Endothelial cell of umbilical vein (primary cell): ENCODE measurements around the gene CASP2. TPM values are rescaled to one million over a fixed set of nuclear protein-coding genes. Genes with fewer than 3 reads are reported as not detected.

ENCODE experiments used
- BruUV-seq: library from RNA; stranded (reverse); fragments of 400-500 nt; replicated peaks from 2 replicates; lab custom pipeline; 2021; lab: Mats Ljungman, UMichigan
- CTCF ChIA-PET: fragments of 300-600, 350-600 bp; sonication (Branson Sonifier 250); formaldehyde crosslinking; loops from one replicate; lab custom pipeline; 2021; ENCODE audit warnings: antibody characterized with exemption, inconsistent platforms; lab: Charles Lee
- POLR2A ChIA-PET: fragments of 300-600, 350-600 bp; sonication (Branson Sonifier 250); formaldehyde crosslinking; loops from one replicate; lab custom pipeline; 2021; ENCODE audit warnings: antibody characterized with exemption, inconsistent platforms; lab: Charles Lee
- DNase-seq: peaks from one replicate; pipeline ENCODE4 v3.0.0-alpha.2; 2011; ENCODE audit warnings: low read depth, low spot score
- FAIRE-seq: peaks from 2 replicates; lab custom pipeline; 2011; peaks lifted over from hg19 to GRCh38; lab: Jason Lieb, UNC
- H2AFZ ChIP-seq: 2 replicates; pipeline ENCODE4 v1.6.0; 2012; ENCODE audit warnings: low read depth, low read length, control low read depth, inconsistent platforms
- H3K27ac ChIP-seq: 2 replicates; pipeline ENCODE4 v1.5.1; 2011; ENCODE audit warnings: low read depth, mild to moderate bottlenecking, control low read depth, low read length, moderate library complexity; ENCODE audit not compliant: insufficient read depth
- H3K27me3 ChIP-seq, 2 experiments: 2 replicates each; pipeline versions ENCODE4 v1.6.0 to v1.6.1; 2011; ENCODE audit warnings: low read length in 2 of 2, mixed read lengths in 1 of 2; ENCODE audit not compliant: control insufficient read depth in 2 of 2, insufficient read depth in 2 of 2
- H3K36me3 ChIP-seq, 2 experiments: 2 replicates in 1 of 2; 3 replicates in 1 of 2; pipeline ENCODE4 v1.5.1; 2011; ENCODE audit warnings: low read length in 2 of 2, mild to moderate bottlenecking in 1 of 2, moderate library complexity in 1 of 2; ENCODE audit not compliant: control insufficient read depth in 2 of 2, insufficient read depth in 2 of 2; ENCODE audit errors: extremely low read depth in 1 of 2
- H3K4me1 ChIP-seq: 3 replicates; pipeline ENCODE4 v1.5.1; 2011; ENCODE audit warnings: mild to moderate bottlenecking, low read length; ENCODE audit not compliant: control insufficient read depth, insufficient read depth; ENCODE audit errors: extremely low read depth
- H3K4me2 ChIP-seq: 2 replicates; pipeline ENCODE4 v1.6.1; 2011; ENCODE audit warnings: low read length, control low read depth, mixed read lengths; ENCODE audit not compliant: insufficient read depth
- H3K4me3 ChIP-seq, 3 experiments: fragments of 200-600 bp in 1 of 3; sonication (generic), shearing (Covaris generic) in 1 of 3; replicated peaks in 1 of 3; 2 replicates each; pipeline ENCODE4 v1.5.1; 2011 to 2016; ENCODE audit warnings: control low read depth in 3 of 3, low read length in 3 of 3, mild to moderate bottlenecking in 2 of 3, inconsistent platforms in 1 of 3, low read depth in 1 of 3, moderate library complexity in 1 of 3; ENCODE audit not compliant: insufficient read depth in 1 of 3
- H3K79me2 ChIP-seq: 2 replicates; pipeline ENCODE4 v1.6.0; 2012; ENCODE audit warnings: low read length, inconsistent platforms; ENCODE audit not compliant: control insufficient read depth, insufficient read depth
- H3K9ac ChIP-seq: replicated peaks from 2 replicates; pipeline ENCODE3; 2011; ENCODE audit warnings: low read length, control low read depth; ENCODE audit not compliant: insufficient read depth; ENCODE audit errors: extremely low read depth
- H3K9me1 ChIP-seq: replicated peaks from 3 replicates; pipeline ENCODE4 v1.6.0; 2011; ENCODE audit warnings: mild to moderate bottlenecking, low read length; ENCODE audit not compliant: control insufficient read depth, insufficient read depth; ENCODE audit errors: extremely low read depth
- H3K9me3 ChIP-seq: replicated peaks from 2 replicates; pipeline ENCODE4 v1.5.1; 2012; ENCODE audit warnings: low read length, inconsistent platforms; ENCODE audit not compliant: control insufficient read depth, insufficient read depth
- H4K20me1 ChIP-seq: replicated peaks from 2 replicates; pipeline ENCODE3; 2011; ENCODE audit warnings: mild to moderate bottlenecking, low read length; ENCODE audit not compliant: control insufficient read depth, insufficient read depth; ENCODE audit errors: extremely low read depth
- EZH2 ChIP-seq: IDR thresholded peaks from 2 replicates; pipeline ENCODE4 v1.6.1; 2012; ENCODE audit warnings: borderline replicate concordance, low read depth, mild to moderate bottlenecking, moderate library complexity, low read length, inconsistent platforms; ENCODE audit not compliant: severe bottlenecking
- FOS ChIP-seq: IDR thresholded peaks from 2 replicates; pipeline ENCODE4 v1.6.1; 2011; ENCODE audit warnings: mild to moderate bottlenecking, low read length, moderate library complexity, borderline replicate concordance; ENCODE audit not compliant: insufficient read depth
- GATA2 ChIP-seq: IDR thresholded peaks from 2 replicates; pipeline ENCODE4 v1.7.0; 2011; ENCODE audit warnings: low read depth, mild to moderate bottlenecking, moderate library complexity, mixed read lengths, low read length; ENCODE audit not compliant: insufficient read length, insufficient read depth
- JUN ChIP-seq: IDR thresholded peaks from 2 replicates; pipeline ENCODE4 v1.6.1; 2011; ENCODE audit warnings: borderline replicate concordance, low read depth; ENCODE audit not compliant: insufficient read length, insufficient read depth
- MYC ChIP-seq: IDR thresholded peaks from one replicate; pipeline ENCODE4 v1.6.1; 2011; ENCODE audit warnings: mild to moderate bottlenecking, low read depth, low read length
- POLR2A ChIP-seq: IDR thresholded peaks from 2 replicates; pipeline ENCODE4 v1.6.1; 2012; ENCODE audit warnings: low read depth, mild to moderate bottlenecking, control low read depth, low read length
- POLR2AphosphoS5 ChIP-seq: IDR thresholded peaks from 2 replicates; pipeline ENCODE4 v1.6.1; 2012; ENCODE audit warnings: low read depth, mild to moderate bottlenecking, control low read depth, low read length, moderate library complexity; ENCODE audit not compliant: insufficient read depth
- dilution Hi-C: fragments of 300-500 bp; cut with MboI; formaldehyde crosslinking; loops from one replicate; pipeline ENCODE4 v1.15.0; 2019; ENCODE audit warnings: low sequenced_read_pairs; ENCODE audit not compliant: extremely low pct_ligation_motif_present
- intact Hi-C: fragments of 100-400 bp; cut with micrococcal nuclease; formaldehyde crosslinking; loops from one replicate; pipeline ENCODE4 v1.10.0; 2022
- polyA plus RNA-seq, 4 experiments: library from polyadenylated mRNA; depleted of rRNA in 3 of 4; stranded (reverse) in 3 of 4; unstranded in 1 of 4; fragments of >200 nt; gene quantifications; 2 replicates each; pipeline versions ENCODE4 v1.2.1 to v1.2.3, GENCODE V29; 2011 to 2012; ENCODE audit warnings: missing spikeins in 1 of 4
- total RNA-seq: library from RNA; stranded (reverse); gene quantifications from 2 replicates; pipeline ENCODE4 v1.2.3, GENCODE V29; 2021
- TF ChIP-seq, protein P1 (sequence below): IDR thresholded peaks from 2 replicates; pipeline ENCODE4 v1.6.1; 2011; ENCODE audit not compliant: insufficient read depth, insufficient read length
- TF ChIP-seq, protein P2 (sequence below), 2 donors: IDR thresholded peaks; 1 replicate in 1 of 2; 2 replicates in 1 of 2; pipeline ENCODE4 v1.5.1; 2011; ENCODE audit warnings: low read length in 2 of 2, mild to moderate bottlenecking in 2 of 2, moderate library complexity in 2 of 2, control low read depth in 1 of 2, inconsistent platforms in 1 of 2, low read depth in 1 of 2; ENCODE audit not compliant: insufficient read depth in 1 of 2; ENCODE audit errors: extremely low read depth in 1 of 2

The CASP2 gene
- total and polyA plus RNA-seq, 2 donors (not counting 3 experiments of a cell fraction or from before 2014, with no cell fraction given) = 36.3 to 57.9 TPM

DNA sequence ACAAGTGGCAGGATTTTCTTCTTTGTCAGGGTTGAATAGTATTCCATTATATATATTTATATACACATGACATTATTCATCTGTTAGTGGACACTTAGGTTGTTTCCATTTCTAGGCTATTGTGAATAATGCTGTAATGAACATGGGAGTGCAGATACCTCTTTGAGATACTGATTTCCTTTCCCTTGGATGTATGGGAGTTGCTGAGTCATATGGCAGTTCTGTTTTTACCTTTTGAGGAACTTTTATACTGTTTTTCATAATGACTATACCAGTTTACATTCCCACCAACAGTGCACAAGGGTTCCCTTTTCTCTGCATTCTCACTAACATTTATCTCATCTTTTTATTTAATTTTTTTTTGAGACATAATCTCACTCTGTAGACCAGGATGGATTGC lies 26.0 kb downstream of the CASP2 start:
- intact Hi-C loops (no loop called here), dilution Hi-C loops (no loop called here)
- DNase-seq (no peak), FAIRE-seq (no peak)
- H3K79me2 ChIP-seq = no peaks in the 10 kb centered on the region
- peaks cover 0 to 1% of the 10 kb centered on the region in 2 experiments for H3K27me3 ChIP-seq
- no peak overlapping the region for H3K4me3 ChIP-seq
- BruUV-seq = no TSS peak
- CTCF ChIA-PET = no interaction called here
- H2AFZ ChIP-seq = no peak overlapping the region
- TF ChIP-seq, protein P1, sequence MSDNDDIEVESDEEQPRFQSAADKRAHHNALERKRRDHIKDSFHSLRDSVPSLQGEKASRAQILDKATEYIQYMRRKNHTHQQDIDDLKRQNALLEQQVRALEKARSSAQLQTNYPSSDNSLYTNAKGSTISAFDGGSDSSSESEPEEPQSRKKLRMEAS = no peak
- TF ChIP-seq, protein P2, sequence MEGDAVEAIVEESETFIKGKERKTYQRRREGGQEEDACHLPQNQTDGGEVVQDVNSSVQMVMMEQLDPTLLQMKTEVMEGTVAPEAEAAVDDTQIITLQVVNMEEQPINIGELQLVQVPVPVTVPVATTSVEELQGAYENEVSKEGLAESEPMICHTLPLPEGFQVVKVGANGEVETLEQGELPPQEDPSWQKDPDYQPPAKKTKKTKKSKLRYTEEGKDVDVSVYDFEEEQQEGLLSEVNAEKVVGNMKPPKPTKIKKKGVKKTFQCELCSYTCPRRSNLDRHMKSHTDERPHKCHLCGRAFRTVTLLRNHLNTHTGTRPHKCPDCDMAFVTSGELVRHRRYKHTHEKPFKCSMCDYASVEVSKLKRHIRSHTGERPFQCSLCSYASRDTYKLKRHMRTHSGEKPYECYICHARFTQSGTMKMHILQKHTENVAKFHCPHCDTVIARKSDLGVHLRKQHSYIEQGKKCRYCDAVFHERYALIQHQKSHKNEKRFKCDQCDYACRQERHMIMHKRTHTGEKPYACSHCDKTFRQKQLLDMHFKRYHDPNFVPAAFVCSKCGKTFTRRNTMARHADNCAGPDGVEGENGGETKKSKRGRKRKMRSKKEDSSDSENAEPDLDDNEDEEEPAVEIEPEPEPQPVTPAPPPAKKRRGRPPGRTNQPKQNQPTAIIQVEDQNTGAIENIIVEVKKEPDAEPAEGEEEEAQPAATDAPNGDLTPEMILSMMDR (IDR thresholded peaks at IDR 0.05; ENCODE audit: extremely low read depth in 1 of 2, insufficient read depth in 1 of 2, low read depth in 1 of 2, low read length in 2 of 2) = no peak
- no peak for TF ChIP-seq MYC
- TF ChIP-seq JUN = no peak
- TF ChIP-seq POLR2AphosphoS5 = no peak
- TF ChIP-seq POLR2A = no peak
- TF ChIP-seq FOS = no peak
- TF ChIP-seq GATA2 = no peak
- no peak for TF ChIP-seq EZH2
- H3K27ac ChIP-seq = no peak overlapping the region
- H3K9me3 ChIP-seq = no peaks in the 10 kb centered on the region
- H3K4me2 ChIP-seq = no peak overlapping the region
- no peak overlapping the region for H3K9ac ChIP-seq
- POLR2A ChIA-PET = no interaction called here
- no peaks in the 10 kb centered on the region for H3K36me3 ChIP-seq
- H3K4me1 ChIP-seq = no peaks in the 10 kb centered on the region
- no peaks in the 10 kb centered on the region for H3K9me1 ChIP-seq
- no peaks in the 10 kb centered on the region for H4K20me1 ChIP-seq
